Measurements from ENCODE around the gene TRIM22.
"Not testable (repeated sequence)": the region's sequence is repeated elsewhere in the genome, so short reads cannot be mapped to it uniquely, and the experiment has no call there.

Gene TRIM22

GRCh38 chr11:5691964-5692361 is 2.4 kb downstream of the TRIM22 start:
- no peak for DNase-seq

DNA sequence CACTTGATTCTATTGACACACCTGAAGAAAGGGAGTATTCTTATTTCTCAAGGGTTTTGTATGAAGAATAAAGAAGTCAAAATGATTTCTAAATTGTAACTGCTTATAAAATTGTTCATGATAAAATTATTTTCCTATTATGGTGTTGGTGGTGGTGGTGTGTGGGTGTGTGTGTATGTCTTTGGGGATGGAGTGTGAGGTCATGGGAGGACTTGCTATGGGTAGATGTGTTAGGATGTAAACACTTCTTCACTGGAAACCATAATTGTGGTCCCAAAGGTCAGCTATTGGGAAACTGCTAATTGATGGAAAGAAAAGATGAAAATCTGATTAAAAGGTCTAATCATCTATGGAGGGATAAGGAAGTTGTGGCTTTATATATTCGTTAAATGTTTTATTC is 5.1 kb downstream of the TRIM22 start:
- no peak for DNase-seq

- DNase-seq, result no peak
Observed at GRCh38 chr11:5695580-5695979, 6.0 kb downstream of the TRIM22 start.

DNA sequence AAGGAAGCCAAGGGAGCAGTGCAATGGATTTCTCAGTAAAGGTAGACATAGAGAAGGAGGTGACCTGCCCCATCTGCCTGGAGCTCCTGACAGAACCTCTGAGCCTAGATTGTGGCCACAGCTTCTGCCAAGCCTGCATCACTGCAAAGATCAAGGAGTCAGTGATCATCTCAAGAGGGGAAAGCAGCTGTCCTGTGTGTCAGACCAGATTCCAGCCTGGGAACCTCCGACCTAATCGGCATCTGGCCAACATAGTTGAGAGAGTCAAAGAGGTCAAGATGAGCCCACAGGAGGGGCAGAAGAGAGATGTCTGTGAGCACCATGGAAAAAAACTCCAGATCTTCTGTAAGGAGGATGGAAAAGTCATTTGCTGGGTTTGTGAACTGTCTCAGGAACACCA is 6.6 kb downstream of the TRIM22 start:
- no peak for DNase-seq

DNA sequence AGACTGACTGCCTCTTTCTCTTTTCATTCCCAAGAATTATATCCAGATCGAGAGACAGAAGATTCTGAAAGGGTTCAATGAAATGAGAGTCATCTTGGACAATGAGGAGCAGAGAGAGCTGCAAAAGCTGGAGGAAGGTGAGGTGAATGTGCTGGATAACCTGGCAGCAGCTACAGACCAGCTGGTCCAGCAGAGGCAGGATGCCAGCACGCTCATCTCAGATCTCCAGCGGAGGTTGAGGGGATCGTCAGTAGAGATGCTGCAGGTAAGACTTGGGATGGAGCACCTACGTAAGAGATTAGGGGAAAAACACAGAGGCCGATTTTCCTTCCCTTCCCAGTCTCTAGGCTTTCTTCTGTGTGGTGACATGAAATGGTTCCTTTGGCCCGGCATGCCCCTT is 8.7 kb downstream of the TRIM22 start:
- no peak for DNase-seq

DNA sequence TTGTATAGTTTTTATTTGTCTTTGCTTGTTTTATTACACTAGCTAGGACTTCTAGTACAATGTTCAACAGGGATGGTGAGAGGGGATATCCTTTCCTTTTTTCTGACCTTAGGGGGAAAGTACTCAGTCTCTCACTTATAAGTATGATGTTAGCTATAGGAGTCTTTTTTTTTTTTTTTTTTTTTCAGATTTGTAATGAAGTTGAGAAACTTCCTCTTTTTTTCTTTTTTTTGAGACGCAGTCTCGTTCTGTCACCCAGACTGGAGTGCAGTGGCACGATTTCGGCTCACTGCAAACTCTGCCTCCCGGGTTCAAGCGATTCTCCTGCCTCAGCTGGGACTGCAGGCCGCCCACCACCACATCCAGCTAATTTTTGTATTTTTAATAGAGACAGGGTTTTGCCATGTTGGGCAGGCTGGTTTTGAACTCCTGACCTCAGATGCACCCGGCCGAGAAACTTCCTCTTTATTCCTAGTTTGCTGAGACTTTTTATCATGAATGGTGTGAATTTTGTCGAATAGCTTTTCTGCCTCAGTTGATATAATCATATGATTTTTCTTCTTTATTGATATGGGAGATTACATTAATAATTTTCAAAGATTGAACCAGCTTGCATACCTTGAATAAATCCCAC is 10.9 kb downstream of the TRIM22 start:
- DNase-seq, result no peak

DNA sequence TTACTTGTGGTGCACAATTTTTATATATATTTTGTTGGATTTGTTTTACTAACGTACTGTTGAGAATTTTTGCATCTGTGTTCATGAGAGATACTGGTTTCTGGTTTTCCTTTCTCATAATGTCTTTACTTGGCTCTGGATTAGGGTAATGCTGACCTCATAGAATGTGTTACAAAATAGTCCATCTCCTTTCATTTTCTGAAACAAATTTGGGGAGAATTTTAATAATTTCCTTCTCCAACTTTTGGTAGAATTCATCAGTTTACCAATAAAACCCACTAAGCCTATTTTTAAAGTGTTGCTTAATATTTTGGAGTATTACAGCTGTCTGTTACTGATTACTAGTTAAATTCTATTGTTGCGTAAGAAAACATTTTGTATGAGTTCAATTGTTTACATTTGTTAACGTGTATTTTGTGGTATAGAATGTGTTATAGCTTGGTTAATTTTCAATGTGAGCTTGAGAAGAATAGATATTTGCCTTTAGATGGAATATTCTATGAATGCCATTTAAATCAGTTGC is 11.5 kb downstream of the TRIM22 start:
- DNase-seq, result no peak

DNA sequence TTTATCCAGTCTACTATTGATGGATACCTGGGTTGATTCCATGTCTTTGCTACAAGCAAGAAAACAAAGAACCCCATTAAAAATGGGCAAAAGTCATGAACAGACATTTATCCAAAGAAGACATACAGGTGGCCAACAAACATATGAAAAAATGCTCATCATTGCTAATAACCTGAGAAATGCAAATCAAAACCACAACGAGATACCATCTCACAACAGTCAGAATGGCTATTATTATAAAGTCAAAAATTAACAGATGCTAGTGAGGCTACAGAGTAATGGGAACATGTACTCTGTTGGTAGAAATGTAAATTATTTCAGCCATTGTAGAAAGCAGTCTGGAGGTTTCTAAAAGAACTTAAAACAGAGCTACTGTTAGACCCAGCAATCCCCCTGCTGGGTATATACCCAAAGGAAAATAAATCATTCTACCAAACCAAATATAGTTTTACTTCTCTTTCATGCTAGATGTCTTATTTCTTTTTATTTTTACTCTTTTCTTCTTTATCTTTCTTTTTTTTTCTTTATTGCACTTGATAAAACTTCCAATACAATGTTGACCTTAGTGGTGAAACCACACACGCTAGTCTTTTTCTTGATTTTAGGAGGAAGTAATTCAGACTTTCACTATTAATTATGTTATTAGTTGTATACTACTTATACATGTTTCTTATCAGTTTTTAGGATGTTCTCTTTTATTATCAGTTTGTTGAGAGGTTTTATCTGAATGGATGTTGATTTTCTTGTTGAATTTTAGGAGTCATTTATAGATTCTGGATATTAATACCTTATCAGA is 14.3 kb downstream of the TRIM22 start:
- DNase-seq, result no peak

DNA sequence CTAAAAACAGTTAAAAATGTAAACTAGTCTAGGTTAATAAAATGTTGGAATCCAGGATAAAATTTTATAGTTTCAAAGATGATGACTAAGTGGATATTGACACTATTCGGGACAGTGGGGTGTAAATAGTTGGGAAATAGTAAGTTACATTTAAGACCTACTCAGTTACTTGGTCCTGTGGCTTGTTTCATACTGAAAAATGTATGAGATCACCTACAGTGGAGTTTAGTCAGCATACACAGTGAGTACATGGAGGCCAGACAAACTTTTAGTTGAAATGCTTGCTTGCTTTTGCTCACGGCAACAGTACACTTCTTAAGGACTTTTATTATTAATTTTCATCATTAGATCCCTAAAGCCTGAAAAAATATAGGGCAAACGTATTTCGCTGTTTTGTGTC is 16.1 kb downstream of the TRIM22 start:
- no peak for DNase-seq

DNA sequence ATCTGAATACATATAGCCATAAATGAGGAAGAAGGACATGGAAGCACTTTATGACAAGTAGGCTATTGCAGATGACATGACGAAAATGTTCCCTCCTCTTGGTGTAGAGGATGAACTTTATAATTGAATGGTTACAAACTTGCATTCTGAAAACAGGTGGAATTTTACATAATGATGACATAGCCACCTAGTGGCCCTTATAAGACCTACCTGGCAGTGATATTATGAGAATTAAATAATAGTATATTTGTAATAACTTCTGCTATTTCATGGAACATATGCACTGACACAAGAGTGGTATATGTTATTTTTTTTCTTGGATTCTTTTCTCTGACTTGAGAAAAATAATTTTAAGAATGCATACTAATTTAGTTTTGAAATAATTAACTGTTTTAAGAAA is 22.9 kb downstream of the TRIM22 start:
- DNase-seq, result no peak

DNA sequence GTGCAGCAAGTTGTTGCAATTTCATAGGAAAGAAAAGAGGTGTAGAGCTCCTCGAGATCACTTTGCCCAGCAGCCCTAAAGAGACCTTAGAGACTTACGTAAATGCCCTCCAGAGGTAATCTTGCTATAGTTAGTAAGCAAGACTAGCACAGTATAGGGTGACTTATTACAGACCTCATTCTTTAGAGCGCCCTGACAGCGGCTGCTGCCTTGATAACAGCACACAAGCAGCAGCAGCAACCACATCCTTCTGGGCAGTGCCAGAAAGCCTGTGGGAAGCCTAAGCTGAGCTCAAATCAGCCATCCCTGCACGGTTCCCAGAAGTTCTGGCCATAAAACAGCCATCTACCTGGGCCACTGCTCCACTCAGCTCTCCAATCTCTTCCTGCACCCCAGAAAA is 24.1 kb downstream of the TRIM22 start:
- DNase-seq, result no peak

- DNase-seq, result not testable (repeated sequence)
Observed at GRCh38 chr11:5716518-5716917, 26.9 kb downstream of the TRIM22 start.

DNA sequence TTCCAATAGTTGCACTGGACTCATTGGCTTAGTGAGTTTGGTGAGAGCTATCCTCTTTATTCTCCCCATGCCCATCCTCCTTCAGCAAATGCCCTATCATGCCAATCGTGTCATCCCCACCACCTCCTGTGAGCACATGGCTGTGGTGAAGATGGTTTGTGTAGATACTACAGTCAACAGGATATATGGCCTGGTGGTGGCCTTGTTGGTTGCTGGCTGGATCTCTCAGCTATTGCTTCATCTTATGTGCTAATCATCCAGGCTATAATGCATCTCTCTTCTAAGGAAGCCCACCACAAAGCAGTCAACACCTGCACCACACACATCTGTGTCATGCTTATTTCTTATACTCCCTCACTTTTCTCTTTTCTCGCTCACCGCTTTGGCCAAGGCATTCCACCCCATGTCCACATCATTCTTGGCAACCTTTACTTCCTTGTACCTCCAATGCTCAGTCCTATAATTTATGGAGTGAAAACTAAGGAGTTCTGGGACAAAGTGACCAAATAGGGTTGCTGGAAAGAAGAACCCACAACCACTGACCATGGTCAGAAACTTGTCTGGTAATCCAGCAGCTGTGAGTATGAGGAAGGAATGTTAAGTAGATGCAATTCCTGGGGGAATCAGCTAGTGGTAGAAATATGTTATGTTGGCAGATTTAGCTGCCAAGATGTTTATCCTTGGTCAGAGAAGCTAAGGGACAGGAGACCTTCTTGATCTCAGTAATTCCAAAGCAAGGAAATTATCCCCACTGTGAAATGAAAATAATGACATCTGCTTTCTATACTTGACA is 30.3 kb downstream of the TRIM22 start:
- no peak for DNase-seq

DNA sequence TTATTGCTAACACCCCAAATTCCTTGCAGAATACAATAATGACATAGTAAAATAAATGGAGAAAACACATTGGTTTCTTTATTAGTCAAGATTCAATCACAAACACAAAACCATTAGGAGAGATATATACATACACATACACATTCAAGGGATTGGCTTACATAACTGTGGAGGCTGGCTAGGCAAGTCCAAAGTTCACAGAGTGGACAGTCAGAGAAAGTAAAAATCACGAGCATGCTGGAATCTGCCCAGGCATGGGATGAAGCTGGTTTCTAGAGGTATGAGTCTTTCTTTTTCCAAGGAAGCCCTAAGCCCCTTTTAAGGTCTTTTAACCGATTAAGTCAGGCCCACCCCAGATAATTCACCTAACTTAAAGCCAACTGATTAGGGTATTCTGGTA is 33.0 kb downstream of the TRIM22 start:
- DNase-seq, result no peak

DNA sequence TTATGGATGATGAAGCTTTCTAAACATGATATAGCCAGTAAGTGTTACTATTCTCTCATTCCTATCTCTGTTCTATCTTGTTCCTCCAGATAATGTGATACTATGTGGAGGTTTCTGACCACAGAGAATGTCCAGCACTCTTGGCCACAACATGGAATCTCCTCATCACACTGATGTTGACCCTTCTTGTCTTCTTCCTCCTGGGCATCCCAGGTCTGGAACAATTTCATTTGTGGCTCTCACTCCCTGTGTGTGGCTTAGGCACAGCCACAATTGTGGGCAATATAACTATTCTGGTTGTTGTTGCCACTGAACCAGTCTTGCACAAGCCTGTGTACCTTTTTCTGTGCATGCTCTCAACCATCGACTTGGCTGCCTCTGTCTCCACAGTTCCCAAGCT is 36.8 kb downstream of the TRIM22 start:
- DNase-seq, result no peak

- no peak for DNase-seq
Observed at GRCh38 chr11:5727691-5728090, 38.1 kb downstream of the TRIM22 start.

- DNase-seq, result no peak
Observed at GRCh38 chr11:5736396-5736795, 46.8 kb downstream of the TRIM22 start, which contains the start of gene OR56B1. TSS of gene OR56B1 (plus strand) at chr11:5736448. CDS start at chr11:5736517, 69 bp downstream.

DNA sequence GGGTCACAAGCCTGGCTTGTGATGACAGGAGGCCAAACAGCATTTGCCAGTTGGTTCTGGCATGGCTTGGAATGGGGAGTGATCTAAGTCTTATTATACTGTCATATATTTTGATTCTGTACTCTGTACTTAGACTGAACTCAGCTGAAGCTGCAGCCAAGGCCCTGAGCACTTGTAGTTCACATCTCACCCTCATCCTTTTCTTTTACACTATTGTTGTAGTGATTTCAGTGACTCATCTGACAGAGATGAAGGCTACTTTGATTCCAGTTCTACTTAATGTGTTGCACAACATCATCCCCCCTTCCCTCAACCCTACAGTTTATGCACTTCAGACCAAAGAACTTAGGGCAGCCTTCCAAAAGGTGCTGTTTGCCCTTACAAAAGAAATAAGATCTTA is 47.5 kb downstream of the TRIM22 start:
- no peak for DNase-seq

DNA sequence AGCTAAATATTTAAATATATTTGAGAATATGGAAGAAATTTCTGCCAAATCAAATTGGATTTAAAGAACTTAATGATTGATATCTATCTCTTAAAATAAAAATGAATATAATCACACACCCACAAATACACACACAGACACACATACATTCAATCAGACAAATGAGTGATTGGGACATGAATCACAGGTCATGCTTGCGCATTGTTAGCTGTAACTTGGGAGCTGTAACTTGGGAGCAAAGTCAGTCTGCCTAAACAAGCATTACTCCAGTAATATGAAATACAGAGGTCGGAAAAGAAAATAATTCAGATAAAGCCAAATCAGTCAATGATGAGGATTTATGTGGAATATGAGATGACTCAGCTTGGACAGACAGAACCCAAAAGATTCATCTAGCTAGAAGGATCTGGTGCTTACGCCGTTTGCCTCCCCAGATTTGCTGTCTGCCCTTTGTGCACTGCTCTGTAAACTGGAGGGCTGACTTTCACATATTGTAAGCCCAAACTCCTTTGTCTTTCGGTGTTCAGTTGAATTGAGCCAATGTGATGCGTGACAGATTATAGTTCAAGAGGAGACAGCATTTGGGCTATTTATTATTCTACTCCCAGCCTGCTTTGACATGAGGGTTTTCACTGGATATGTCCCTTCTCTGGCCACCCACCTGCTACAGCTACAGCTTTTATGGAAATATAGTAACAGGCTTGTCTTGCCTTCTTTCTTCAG is 48.2 kb downstream of the TRIM22 start:
- DNase-seq, result no peak

DNA sequence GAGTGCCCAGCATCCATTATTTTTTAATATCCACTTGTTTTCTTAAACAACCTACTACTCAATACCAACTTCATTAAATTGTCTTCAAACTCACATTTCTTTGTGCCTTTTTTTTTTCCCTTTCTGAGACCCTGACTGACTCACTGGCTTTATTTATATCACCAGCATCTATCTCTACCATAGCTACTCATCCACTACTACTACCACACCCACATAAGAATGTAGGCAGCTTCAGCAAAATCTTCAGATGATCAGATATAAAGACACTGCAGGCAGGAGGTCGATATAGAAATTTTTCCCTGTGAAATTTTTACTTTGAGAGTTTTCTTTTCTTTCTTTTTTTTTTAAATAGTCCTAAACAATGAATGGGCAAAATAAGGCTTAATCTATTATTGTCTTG is 48.8 kb downstream of the TRIM22 start:
- DNase-seq, result no peak

- no peak for DNase-seq
Observed at GRCh38 chr11:5746614-5747013, 57.0 kb downstream of the TRIM22 start.

- no peak for DNase-seq
Observed at GRCh38 chr11:5749836-5750235, 60.2 kb downstream of the TRIM22 start.

GRCh38 chr11:5753943-5754342 is 64.4 kb downstream of the TRIM22 start, which contains the start of gene OR52N4:
TSS of gene OR52N4 (plus strand) at chr11:5754243. CDS start at chr11:5754741, 498 bp downstream.
- DNase-seq, result no peak
